ENCODE data around the gene ACBD4. TPM values are rescaled to one million over a fixed set of nuclear protein-coding genes. Genes with fewer than 3 reads are reported as not detected.

Gene ACBD4
- total RNA-seq, 1 experiment from 2014 or later, result 9.7 TPM

GRCh38 chr17:45171338-45172231 is 36.1 kb downstream of the ACBD4 start:
- Histone ChIP-seq H3K9me3 (ENCODE audit: control insufficient read depth, low read depth, low read length) (no peaks in the 10 kb centered on the region), H4K91ac (ENCODE audit: insufficient read length, low read depth, low read length) (peak overlapping the region; percentile 75), H3K56ac (ENCODE audit: insufficient read length, low read depth, low read length) (no peak overlapping the region), H2AFZ (ENCODE audit: low read length) (no peak overlapping the region), H3K18ac (ENCODE audit: insufficient read length, low read depth, low read length) (peak overlapping the region; percentile 84), H3K79me2 (ENCODE audit: insufficient read depth, low read length) (no peaks in the 10 kb centered on the region), H3K9ac (ENCODE audit: extremely low read depth, insufficient read length, low read length) (no peak overlapping the region), H4K20me1 (ENCODE audit: control insufficient read depth, insufficient read depth, insufficient read length) (no peaks in the 10 kb centered on the region), H2BK15ac (ENCODE audit: low read depth, low read length) (no peak overlapping the region), H3K79me1 (ENCODE audit: insufficient read depth, low read depth, low read length, poor library complexity, severe bottlenecking) (no peaks in the 10 kb centered on the region), H2BK120ac (ENCODE audit: low read depth, low read length, poor library complexity, severe bottlenecking) (no peak overlapping the region), H4K8ac (replicated peaks; ENCODE audit: insufficient read length, low read depth, low read length) (no peak overlapping the region), H3K4ac (ENCODE audit: low read depth, low read length) (no peak overlapping the region), H3T11ph (ENCODE audit: low read length) (no peak overlapping the region), H3K23ac (ENCODE audit: insufficient read length, low read depth, low read length) (no peak overlapping the region), H3K23me2 (ENCODE audit: insufficient read length, low read depth, low read length, poor library complexity, severe bottlenecking) (no peaks in the 10 kb centered on the region), H2BK20ac (ENCODE audit: low read depth, low read length, poor library complexity, severe bottlenecking) (no peak overlapping the region), H2BK12ac (ENCODE audit: insufficient read length, low read depth, low read length) (peak overlapping the region; percentile 39), H2BK5ac (ENCODE audit: insufficient read length, low read length) (no peak overlapping the region), H2AK5ac (ENCODE audit: insufficient read length, low read length) (no peak overlapping the region), H3K27me3 (ENCODE audit: insufficient read depth, low read length) (no peaks in the 10 kb centered on the region), H4K5ac (ENCODE audit: insufficient read length, low read depth, low read length) (no peak overlapping the region), H3K14ac (ENCODE audit: insufficient read depth, low read length) (peak overlapping the region; percentile 69), H3K4me1 (ENCODE audit: insufficient read depth, low read length) (peaks cover 2% of the 10 kb centered on the region; the same call in 1 of the 2 replicates), H3K4me2 (ENCODE audit: insufficient read depth, insufficient read length, low read length) (peak overlapping the region; percentile 9), H3K27ac (ENCODE audit: insufficient read length, low read depth, low read length) (no peak overlapping the region)
- H3K27ac Mint-ChIP-seq, result peak overlapping the region; percentile 48 to 97 (median 93)
- H3K36me3 Mint-ChIP-seq (ENCODE audit: insufficient read depth in 1 of 3, low read depth in 3 of 3), result peaks cover 2 to 20% (median 7%) of the 10 kb centered on the region in 3 experiments; a peak in 6 of 7 replicates
- peaks cover 30 to 43% of the 10 kb centered on the region in 2 experiments for H3K4me1 Mint-ChIP-seq
- no peaks in the 10 kb centered on the region for H3K27me3 Mint-ChIP-seq (ENCODE audit: low read depth)
- TF ChIP-seq CTCF (conservative IDR thresholded peaks at IDR 0.05), result 0 out of 3 replicates have a peak, but pooled peaks have one; percentile 16
- H3K9me3 Mint-ChIP-seq, result no peaks in the 10 kb centered on the region
- peak overlapping the region; percentile 25 to 65; a peak in 2 of 5 replicates for H3K4me3 Mint-ChIP-seq
- no CpG with 5 or more reads among the region's 20 CpGs for WGBS (ENCODE audit: extremely low coverage, insufficient read length, low lambda C conversion rate)
- DNase-seq, result peak; percentile 79

Measured in H9 (cell line).